Measurements from ENCODE around the gene WASF3. TPM values are rescaled to one million over a fixed set of nuclear protein-coding genes. Genes with fewer than 3 reads are reported as not detected.

The WASF3 gene
- total RNA-seq, 1 experiment from 2014 or later = 7.5 TPM

DNA sequence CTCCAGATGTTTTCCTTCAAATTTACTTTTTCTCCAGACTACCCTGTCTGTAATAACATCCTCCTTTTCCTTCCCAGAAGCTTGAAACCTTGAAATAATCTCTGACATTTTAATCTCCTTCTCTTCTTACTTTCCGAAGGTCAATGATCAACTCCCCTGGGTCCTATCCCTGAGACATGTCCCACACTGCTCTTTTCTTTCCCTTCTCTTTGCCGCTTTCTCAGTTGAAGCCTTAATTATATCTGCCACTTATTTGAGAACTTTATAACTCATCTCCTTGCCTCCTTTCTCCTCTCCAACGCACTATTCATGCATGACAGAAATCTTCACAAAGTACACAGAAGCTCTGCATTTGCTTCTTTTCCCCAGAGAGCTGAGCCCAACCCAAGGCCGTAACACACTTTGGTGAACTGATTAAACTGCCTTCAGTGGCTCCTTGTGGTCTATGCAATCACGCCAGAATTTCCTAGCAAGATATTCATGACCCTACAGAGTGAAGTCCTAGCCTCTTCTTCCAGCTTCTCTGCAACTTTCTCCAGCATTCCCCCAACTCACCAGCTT is 9.2 kb upstream of the WASF3 start:
- no peak for DNase-seq (ENCODE audit: low spot score)

GRCh38 chr13:26549713-26550112 is 7.8 kb upstream of the WASF3 start:
- no peak for DNase-seq (ENCODE audit: low spot score)

GRCh38 chr13:26551255-26551860 is 6.1 kb upstream of the WASF3 start:
- no peak for DNase-seq (ENCODE audit: low spot score)

GRCh38 chr13:26555413-26555812 is 2.1 kb upstream of the WASF3 start:
- DNase-seq (ENCODE audit: low spot score) = no peak

DNA sequence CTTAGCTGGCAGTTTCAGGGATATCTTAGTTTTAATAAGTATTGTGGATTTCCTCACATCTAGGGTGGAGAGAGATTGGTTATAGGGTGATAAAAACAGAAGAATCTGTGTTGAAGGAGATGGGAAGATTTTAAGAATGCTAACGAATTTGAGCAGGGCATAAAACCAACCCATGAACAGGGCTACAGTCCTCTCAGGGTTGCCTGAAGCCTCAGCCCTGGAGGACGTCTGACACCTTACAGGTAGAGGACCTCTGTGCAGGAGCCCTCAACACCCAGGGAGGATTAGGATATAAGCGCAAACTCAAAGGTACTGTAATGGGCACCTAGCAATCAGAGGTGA is 461 bp upstream of the WASF3 start:
- no peak for DNase-seq (ENCODE audit: low spot score)

DNA sequence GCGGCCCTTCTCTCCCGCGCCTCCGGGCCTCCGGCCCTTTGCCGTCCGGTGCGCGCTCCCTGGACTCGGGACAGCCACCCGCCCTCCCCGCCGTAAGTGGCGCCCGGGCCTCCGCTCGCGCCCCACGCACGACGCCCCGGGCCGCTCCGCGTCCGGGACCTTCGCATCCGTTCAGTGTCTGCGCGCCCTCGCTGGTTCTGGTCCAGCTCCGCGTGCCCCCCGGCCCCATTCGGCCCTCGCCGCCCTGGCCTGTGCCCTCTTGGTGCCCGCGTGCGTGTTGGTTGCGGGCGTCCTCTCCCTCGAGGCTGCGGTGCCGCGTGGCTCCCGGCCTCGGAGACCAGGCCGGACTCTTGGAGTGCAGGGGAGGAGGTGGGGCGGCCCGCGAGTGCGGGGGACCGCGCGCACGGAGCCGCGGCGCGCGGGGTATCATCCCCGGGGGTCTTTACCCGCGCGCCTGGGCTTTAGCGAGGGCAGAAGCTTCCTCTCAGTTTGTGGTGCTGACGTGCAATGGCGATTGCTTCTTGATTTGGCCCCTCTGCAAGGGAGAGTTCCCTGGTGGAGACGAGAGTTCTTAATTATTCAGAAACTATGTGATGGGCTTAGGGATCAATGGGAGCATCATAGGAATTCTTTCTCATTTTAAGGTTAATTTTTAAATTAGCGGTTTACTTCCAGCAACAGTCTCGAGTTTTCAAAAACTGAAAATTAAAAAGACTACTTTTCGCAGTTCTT is 757 bp downstream of the WASF3 start:
- no peak for DNase-seq (ENCODE audit: low spot score)

- no peak for DNase-seq (ENCODE audit: low spot score)
Observed at GRCh38 chr13:26558987-26559386, 1.5 kb downstream of the WASF3 start.

GRCh38 chr13:26560456-26560855 is 3.0 kb downstream of the WASF3 start:
- DNase-seq (ENCODE audit: low spot score) = no peak

- DNase-seq (ENCODE audit: low spot score) = no peak
Observed at GRCh38 chr13:26561067-26561466, 3.6 kb downstream of the WASF3 start.

DNA sequence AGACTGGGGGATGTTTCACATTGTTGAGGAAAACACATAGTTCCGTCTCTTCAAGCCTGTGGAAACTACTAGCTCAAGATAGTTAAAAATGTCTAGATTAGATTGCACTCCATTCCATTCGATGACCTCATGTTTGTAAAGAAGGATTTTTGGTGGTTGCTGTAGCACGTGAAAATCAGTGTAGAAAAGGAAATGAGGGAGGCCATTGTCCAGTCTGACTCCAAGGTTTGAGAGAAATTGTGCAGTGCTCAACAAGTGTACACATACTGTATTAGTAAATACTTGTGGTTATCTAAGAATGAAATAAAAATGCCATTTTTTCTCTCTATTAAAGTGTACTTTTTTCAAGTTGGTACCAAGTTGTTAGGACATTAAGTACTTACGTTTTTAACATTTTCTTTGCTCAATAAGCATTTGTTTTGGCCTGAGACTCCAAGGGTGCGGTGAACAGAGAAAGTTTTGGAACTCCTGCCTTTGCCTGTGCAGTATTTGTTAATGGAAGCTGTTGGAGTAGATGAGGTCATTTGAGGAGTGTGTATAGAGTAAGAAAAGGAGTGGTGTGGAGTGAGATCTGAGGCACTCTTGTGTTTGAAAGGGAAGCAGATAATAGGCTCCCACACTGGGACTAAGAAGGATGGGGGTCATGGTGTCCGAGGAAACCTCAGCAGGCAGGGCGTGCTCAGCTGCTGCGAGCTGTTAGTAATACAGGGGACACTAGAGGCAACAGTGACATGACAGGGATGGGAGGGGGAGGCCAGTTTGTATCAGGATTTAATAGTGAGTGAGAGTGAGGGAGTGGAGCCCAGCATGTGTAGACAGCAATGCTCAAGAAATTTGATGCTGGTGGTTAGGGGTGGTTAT is 4.4 kb downstream of the WASF3 start:
- peak; percentile 14 for DNase-seq (ENCODE audit: low spot score)

GRCh38 chr13:26562512-26562890 is 5.0 kb downstream of the WASF3 start:
- DNase-seq (ENCODE audit: low spot score) = no peak

- DNase-seq (ENCODE audit: low spot score) = no peak
Observed at GRCh38 chr13:26563713-26564112, 6.2 kb downstream of the WASF3 start.

GRCh38 chr13:26568132-26568815 is 10.8 kb downstream of the WASF3 start:
- DNase-seq (ENCODE audit: low spot score) = no peak

DNA sequence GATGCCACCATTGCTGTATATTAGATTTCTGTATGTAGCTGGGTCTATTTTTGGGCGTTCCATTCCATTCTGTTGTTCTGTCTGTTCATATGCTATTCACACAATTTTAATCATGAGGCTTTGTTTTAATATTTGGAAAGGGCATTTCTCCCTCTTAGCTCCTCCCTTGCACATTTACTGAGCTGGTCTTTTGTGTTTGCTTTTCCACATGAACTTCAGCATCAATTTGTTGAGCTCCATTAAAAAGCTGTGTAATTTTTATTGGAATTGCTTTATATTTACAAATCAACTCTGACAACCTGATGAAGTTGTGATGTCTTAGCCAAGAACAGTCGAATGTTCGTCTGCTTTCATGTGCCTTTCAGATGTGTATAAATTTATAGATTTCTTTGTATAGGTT is 14.0 kb downstream of the WASF3 start:
- no peak for DNase-seq (ENCODE audit: low spot score)

GRCh38 chr13:26575244-26575643 is 17.8 kb downstream of the WASF3 start:
- no peak for DNase-seq (ENCODE audit: low spot score)

DNA sequence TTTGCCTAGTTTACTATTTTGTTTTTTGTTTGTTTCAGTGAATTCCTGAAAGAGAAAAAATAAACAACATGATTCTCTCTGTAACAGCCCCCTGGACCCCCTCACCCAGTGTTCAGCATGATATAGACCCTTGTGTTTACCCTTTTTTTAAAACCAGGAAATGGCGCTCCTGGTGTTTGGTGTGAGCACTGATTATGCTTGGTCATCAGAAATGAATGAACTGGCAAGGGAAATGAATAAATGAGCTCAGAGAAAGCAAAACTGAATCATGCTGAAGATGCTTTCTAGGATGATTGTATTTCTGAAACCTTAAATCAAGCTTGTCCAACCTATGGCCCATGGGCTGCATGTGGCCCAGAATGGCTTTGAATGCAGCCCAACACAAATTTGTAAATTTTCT is 22.1 kb downstream of the WASF3 start:
- DNase-seq (ENCODE audit: low spot score) = no peak

GRCh38 chr13:26583662-26584061 is 26.2 kb downstream of the WASF3 start:
- DNase-seq (ENCODE audit: low spot score) = no peak

DNA sequence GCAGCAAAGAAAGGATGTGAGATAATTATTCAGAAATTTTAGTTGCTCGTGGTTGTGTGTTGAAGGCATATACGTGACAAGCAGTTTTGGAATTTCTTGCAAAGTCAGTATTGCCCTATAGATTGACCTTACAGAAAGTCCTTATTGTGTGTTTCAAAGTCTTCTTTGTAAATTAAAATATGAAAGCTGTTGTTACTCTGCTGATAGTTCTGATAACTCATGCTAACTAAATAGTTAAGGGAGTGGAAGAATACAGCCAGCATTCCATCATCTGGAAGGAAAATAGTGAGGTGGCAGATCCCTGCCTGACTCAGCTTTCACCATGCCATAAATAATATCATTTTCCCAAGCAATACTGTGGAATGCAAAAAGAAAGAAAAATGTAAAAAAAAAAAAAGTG is 27.2 kb downstream of the WASF3 start:
- DNase-seq (ENCODE audit: low spot score) = no peak

DNA sequence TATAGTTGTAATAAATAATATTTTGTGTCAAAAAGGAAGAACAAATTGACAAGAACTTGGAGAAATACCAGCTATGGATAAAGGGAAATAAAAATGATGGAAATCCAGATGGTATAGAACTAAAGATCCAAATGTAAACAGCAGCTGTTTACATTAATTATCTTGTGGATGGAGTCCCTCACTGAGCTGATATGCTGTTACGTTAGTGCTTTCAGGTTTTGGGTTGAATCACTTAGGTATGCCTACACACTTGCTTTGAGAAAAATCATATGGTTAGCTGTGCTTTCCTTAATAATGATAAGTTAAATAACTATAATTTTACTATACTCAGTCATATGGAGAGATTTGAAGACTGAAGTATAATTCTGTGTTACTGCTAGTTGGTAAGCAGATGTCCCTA is 27.7 kb downstream of the WASF3 start:
- DNase-seq (ENCODE audit: low spot score) = no peak

- DNase-seq (ENCODE audit: low spot score) = no peak
Observed at GRCh38 chr13:26587251-26587650, 29.8 kb downstream of the WASF3 start.

DNA sequence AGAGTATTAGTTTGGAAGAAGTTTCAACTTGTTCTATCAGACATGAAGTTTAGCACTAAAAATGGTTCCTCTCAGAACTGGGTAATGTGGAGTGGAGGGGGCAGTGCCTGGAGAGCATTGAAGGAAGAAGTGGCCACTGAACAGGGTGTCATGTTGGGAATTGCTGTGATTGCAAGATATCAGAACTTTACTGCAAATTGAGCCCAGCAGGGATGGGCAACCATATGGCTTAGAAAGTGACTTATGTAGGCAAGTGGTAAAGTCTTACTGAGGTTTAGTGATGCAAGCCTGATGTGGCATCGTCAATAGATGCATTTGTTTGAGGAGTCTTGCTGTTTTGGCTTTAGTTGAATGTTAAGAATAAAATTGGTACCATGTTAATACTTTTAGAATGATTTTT is 31.7 kb downstream of the WASF3 start:
- DNase-seq (ENCODE audit: low spot score) = no peak

DNA sequence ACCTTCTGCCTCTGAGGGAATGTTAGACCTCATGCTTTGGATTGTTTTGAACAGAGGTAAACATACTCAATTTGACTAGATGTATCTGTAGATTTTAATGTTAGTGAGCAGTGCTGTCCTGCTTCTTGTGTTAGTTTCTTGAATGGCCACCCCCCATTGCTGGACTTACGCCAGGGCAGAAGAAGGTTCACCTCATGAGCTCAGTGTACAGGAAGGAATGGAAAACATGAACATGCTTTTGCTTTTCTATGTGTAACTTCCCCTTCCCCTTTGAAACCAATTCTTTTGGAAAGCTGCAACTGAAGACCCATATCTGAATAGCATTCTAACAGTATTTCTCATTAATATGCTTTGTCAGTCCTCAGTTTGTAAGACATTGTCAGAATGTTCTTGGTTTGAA is 32.3 kb downstream of the WASF3 start:
- peak; percentile 4 for DNase-seq (ENCODE audit: low spot score)

Data from H4 (cell line).